ENCODE measurements around the gene PIR. TPM values are rescaled to one million over a fixed set of nuclear protein-coding genes. Genes with fewer than 3 reads are reported as not detected.

PIR gene
- total RNA-seq, 1 experiment from 2014 or later, result 17.1 TPM

GRCh38 chrX:15343075-15343476, 150.1 kb downstream of the PIR start:
- no peaks in the 10 kb centered on the region for H3K9me3 Mint-ChIP-seq
- H3K4me3 Mint-ChIP-seq, result no peak overlapping the region
- no peak for DNase-seq (ENCODE audit: low spot score)
- no peak overlapping the region for H3K27ac Mint-ChIP-seq
- peaks cover 32% of the 10 kb centered on the region for H3K27me3 Mint-ChIP-seq (ENCODE audit: low read depth)
- ChIA-PET POLR2A (no interaction called here), CTCF (no interaction called here)
- H3K36me3 Mint-ChIP-seq, result no peaks in the 10 kb centered on the region
- no peak for ATAC-seq
- H3K4me1 Mint-ChIP-seq, result peaks cover 8% of the 10 kb centered on the region; the same call in 1 of the 2 replicates
- TF ChIP-seq, protein P1, sequence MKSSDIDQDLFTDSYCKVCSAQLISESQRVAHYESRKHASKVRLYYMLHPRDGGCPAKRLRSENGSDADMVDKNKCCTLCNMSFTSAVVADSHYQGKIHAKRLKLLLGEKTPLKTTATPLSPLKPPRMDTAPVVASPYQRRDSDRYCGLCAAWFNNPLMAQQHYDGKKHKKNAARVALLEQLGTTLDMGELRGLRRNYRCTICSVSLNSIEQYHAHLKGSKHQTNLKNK (CRISPR knock-in tag; IDR thresholded peaks at IDR 0.05), result no peak
- TF ChIP-seq ERG (CRISPR knock-in tag; IDR thresholded peaks at IDR 0.05) (no peak), SMAD3 (CRISPR knock-in tag; IDR thresholded peaks at IDR 0.05; ENCODE audit: borderline replicate concordance) (no peak), ZNF232 (CRISPR knock-in tag; IDR thresholded peaks at IDR 0.05) (no peak), ETV6 (CRISPR knock-in tag; IDR thresholded peaks at IDR 0.05) (no peak), NR3C1 (CRISPR knock-in tag; conservative IDR thresholded peaks at IDR 0.05; ENCODE audit: low read depth) (no peak), CBFB (CRISPR knock-in tag; IDR thresholded peaks at IDR 0.05; ENCODE audit: low read depth) (no peak), ZNF416 (CRISPR knock-in tag; IDR thresholded peaks at IDR 0.05) (no peak), MAX (CRISPR knock-in tag; IDR thresholded peaks at IDR 0.05) (no peak), HMGA2 (CRISPR knock-in tag; IDR thresholded peaks at IDR 0.05) (no peak), USF1 (CRISPR knock-in tag; IDR thresholded peaks at IDR 0.05) (no peak)
- TF ChIP-seq, protein P2, sequence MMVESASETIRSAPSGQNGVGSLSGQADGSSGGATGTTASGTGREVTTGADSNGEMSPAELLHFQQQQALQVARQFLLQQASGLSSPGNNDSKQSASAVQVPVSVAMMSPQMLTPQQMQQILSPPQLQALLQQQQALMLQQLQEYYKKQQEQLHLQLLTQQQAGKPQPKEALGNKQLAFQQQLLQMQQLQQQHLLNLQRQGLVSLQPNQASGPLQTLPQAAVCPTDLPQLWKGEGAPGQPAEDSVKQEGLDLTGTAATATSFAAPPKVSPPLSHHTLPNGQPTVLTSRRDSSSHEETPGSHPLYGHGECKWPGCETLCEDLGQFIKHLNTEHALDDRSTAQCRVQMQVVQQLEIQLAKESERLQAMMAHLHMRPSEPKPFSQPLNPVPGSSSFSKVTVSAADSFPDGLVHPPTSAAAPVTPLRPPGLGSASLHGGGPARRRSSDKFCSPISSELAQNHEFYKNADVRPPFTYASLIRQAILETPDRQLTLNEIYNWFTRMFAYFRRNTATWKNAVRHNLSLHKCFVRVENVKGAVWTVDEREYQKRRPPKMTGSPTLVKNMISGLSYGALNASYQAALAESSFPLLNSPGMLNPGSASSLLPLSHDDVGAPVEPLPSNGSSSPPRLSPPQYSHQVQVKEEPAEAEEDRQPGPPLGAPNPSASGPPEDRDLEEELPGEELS (CRISPR knock-in tag; IDR thresholded peaks at IDR 0.05), result no peak
- TF ChIP-seq, protein P3, sequence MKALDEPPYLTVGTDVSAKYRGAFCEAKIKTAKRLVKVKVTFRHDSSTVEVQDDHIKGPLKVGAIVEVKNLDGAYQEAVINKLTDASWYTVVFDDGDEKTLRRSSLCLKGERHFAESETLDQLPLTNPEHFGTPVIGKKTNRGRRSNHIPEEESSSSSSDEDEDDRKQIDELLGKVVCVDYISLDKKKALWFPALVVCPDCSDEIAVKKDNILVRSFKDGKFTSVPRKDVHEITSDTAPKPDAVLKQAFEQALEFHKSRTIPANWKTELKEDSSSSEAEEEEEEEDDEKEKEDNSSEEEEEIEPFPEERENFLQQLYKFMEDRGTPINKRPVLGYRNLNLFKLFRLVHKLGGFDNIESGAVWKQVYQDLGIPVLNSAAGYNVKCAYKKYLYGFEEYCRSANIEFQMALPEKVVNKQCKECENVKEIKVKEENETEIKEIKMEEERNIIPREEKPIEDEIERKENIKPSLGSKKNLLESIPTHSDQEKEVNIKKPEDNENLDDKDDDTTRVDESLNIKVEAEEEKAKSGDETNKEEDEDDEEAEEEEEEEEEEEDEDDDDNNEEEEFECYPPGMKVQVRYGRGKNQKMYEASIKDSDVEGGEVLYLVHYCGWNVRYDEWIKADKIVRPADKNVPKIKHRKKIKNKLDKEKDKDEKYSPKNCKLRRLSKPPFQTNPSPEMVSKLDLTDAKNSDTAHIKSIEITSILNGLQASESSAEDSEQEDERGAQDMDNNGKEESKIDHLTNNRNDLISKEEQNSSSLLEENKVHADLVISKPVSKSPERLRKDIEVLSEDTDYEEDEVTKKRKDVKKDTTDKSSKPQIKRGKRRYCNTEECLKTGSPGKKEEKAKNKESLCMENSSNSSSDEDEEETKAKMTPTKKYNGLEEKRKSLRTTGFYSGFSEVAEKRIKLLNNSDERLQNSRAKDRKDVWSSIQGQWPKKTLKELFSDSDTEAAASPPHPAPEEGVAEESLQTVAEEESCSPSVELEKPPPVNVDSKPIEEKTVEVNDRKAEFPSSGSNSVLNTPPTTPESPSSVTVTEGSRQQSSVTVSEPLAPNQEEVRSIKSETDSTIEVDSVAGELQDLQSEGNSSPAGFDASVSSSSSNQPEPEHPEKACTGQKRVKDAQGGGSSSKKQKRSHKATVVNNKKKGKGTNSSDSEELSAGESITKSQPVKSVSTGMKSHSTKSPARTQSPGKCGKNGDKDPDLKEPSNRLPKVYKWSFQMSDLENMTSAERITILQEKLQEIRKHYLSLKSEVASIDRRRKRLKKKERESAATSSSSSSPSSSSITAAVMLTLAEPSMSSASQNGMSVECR (CRISPR knock-in tag; IDR thresholded peaks at IDR 0.05; ENCODE audit: borderline replicate concordance), result no peak

GRCh38 chrX:15340867-15341266, 152.3 kb downstream of the PIR start:
- ChIA-PET POLR2A (no interaction called here), CTCF (no interaction called here)
- Mint-ChIP-seq H3K27ac (no peak overlapping the region), H3K4me3 (no peak overlapping the region), H3K4me1 (peaks cover 12% of the 10 kb centered on the region), H3K9me3 (no peaks in the 10 kb centered on the region), H3K36me3 (no peaks in the 10 kb centered on the region), H3K27me3 (ENCODE audit: low read depth) (peaks cover 40% of the 10 kb centered on the region)
- ATAC-seq (no peak), DNase-seq (ENCODE audit: low spot score) (no peak)
- TF ChIP-seq, protein P2 (CRISPR knock-in tag; IDR thresholded peaks at IDR 0.05), result no peak
- TF ChIP-seq ZNF232 (CRISPR knock-in tag; IDR thresholded peaks at IDR 0.05) (no peak), AFF4 (CRISPR knock-in tag; IDR thresholded peaks at IDR 0.05; ENCODE audit: borderline replicate concordance) (no peak), PREB (CRISPR knock-in tag; IDR thresholded peaks at IDR 0.05; ENCODE audit: borderline replicate concordance) (no peak), ESRRA (CRISPR knock-in tag; IDR thresholded peaks at IDR 0.05; ENCODE audit: borderline replicate concordance) (no peak)

Data from WTC11 (cell line).